ENCODE measurements around the gene ZNF485. TPM values are rescaled to one million over a fixed set of nuclear protein-coding genes. Genes with fewer than 3 reads are reported as not detected.

Gene ZNF485
- total and polyA plus RNA-seq, 10 of the 15 experiments (the other 5 are each of a cell fraction or from before 2014, with no cell fraction given): 3.2 to 7.6 (median 5.1) TPM

- SMC1A ChIA-PET (ENCODE audit: uncharacterized antibody, unreplicated experiment): interaction anchor here (1.6 kb wide), 1 partner anchor 11 kb away, joined by 5 read pairs; no protein-coding TSS in a partner anchor
Measured at GRCh38 chr10:43623351-43623750, 17.1 kb downstream of the ZNF485 start.

More at GRCh38 chr10:43623351-43623750, 17.1 kb downstream of the ZNF485 start:
- no peak for FAIRE-seq
- H2AFZ ChIP-seq (ENCODE audit: control insufficient read depth, low read depth, low read length): no peak overlapping the region
- H4K20me1 ChIP-seq (ENCODE audit: control insufficient read depth, insufficient read depth): no peaks in the 10 kb centered on the region
- H3K79me2 ChIP-seq (ENCODE audit: control insufficient read depth, insufficient read depth, low read length): no peaks in the 10 kb centered on the region
- no TSS peak for BruUV-seq (replicated peaks)
- ChIA-PET CTCF (no interaction called here), POLR2A (no interaction called here), RAD21 (ENCODE audit: unreplicated experiment) (no interaction called here)
- in situ Hi-C loops (cut with MboI) (no loop called here), intact Hi-C loops (cut with micrococcal nuclease; ENCODE audit: unreplicated experiment) (no loop called here)
- H3K36me3 ChIP-seq (ENCODE audit: control insufficient read depth in 2 of 2, insufficient read depth in 2 of 2, low read length in 1 of 2): no peaks in the 10 kb centered on the region
- H3K27me3 ChIP-seq (replicated peaks in 1 of 2; ENCODE audit: control insufficient read depth in 2 of 2, insufficient read depth in 2 of 2, low read length in 1 of 2): no peaks in the 10 kb centered on the region
- H3K4me3 ChIP-seq: no peak overlapping the region
- peaks cover 5% of the 10 kb centered on the region; the same call in 2 of the 3 replicates for H3K9me3 ChIP-seq (replicated peaks; ENCODE audit: control insufficient read depth, insufficient read depth, low read length)
- H3K9ac ChIP-seq (ENCODE audit: control insufficient read depth, insufficient read depth, low read length): no peak overlapping the region
- TF ChIP-seq JUND (IDR thresholded peaks at IDR 0.05; ENCODE audit: low read depth, low read length): no peak
- no peak for TF ChIP-seq NR2F1 (conservative IDR thresholded peaks at IDR 0.05)
- TF ChIP-seq MYC (IDR thresholded peaks at IDR 0.05; ENCODE audit: insufficient read depth, insufficient read length, insufficient replicate concordance, low read length, severe bottlenecking): no peak
- no peak for TF ChIP-seq EZH2 (IDR thresholded peaks at IDR 0.05; ENCODE audit: borderline replicate concordance, control insufficient read depth, low read depth, low read length)
- no peak for TF ChIP-seq SMAD5 (IDR thresholded peaks at IDR 0.05; ENCODE audit: low read depth)
- TF ChIP-seq BACH1 (IDR thresholded peaks at IDR 0.05; ENCODE audit: borderline replicate concordance): no peak
- TF ChIP-seq, protein P1, sequence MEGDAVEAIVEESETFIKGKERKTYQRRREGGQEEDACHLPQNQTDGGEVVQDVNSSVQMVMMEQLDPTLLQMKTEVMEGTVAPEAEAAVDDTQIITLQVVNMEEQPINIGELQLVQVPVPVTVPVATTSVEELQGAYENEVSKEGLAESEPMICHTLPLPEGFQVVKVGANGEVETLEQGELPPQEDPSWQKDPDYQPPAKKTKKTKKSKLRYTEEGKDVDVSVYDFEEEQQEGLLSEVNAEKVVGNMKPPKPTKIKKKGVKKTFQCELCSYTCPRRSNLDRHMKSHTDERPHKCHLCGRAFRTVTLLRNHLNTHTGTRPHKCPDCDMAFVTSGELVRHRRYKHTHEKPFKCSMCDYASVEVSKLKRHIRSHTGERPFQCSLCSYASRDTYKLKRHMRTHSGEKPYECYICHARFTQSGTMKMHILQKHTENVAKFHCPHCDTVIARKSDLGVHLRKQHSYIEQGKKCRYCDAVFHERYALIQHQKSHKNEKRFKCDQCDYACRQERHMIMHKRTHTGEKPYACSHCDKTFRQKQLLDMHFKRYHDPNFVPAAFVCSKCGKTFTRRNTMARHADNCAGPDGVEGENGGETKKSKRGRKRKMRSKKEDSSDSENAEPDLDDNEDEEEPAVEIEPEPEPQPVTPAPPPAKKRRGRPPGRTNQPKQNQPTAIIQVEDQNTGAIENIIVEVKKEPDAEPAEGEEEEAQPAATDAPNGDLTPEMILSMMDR (IDR thresholded peaks at IDR 0.05 in 2 of 3, conservative IDR thresholded peaks at IDR 0.05 in 1 of 3; ENCODE audit: control insufficient read depth in 2 of 3, extremely low read depth in 1 of 3, insufficient read depth in 1 of 3, low read depth in 3 of 3, low read length in 3 of 3): no peak
- TF ChIP-seq WRNIP1 (IDR thresholded peaks at IDR 0.05; ENCODE audit: borderline replicate concordance, low read depth, low read length): no peak
- TF ChIP-seq PAX5 (IDR thresholded peaks at IDR 0.05; ENCODE audit: borderline replicate concordance, low read depth, low read length): no peak
- no peak for TF ChIP-seq ESRRA (IDR thresholded peaks at IDR 0.05; ENCODE audit: low read length)
- no peak for TF ChIP-seq BHLHE40 (IDR thresholded peaks at IDR 0.05; ENCODE audit: borderline replicate concordance in 1 of 2, low read depth in 2 of 2, low read length in 1 of 2)
- TF ChIP-seq ATF2 (IDR thresholded peaks at IDR 0.05; ENCODE audit: low read length): no peak
- TF ChIP-seq EGR1 (IDR thresholded peaks at IDR 0.05; ENCODE audit: borderline replicate concordance in 1 of 2, low read depth in 2 of 2, low read length in 2 of 2): no peak
- no peak for TF ChIP-seq FOXK2 (IDR thresholded peaks at IDR 0.05)
- no peak for TF ChIP-seq ZBTB11 (CRISPR knock-in tag; IDR thresholded peaks at IDR 0.05)
- H3K4me1 ChIP-seq (ENCODE audit: control insufficient read depth, insufficient read depth, low read length): no peaks in the 10 kb centered on the region
- no peak for ATAC-seq
- H3K4me2 ChIP-seq (ENCODE audit: control insufficient read depth, insufficient read depth): no peak overlapping the region
- DNase-seq (ENCODE audit: low read depth, low spot score): no peak
- H3K27ac ChIP-seq (ENCODE audit: control insufficient read depth, insufficient read depth): no peak overlapping the region
- 56% methylated on average over 3 of the region's 3 CpGs for WGBS (ENCODE audit: insufficient coverage, insufficient replicate concordance, low lambda C conversion rate, missing lambda C conversion rate)
